ENCODE measurements around the gene FOXA2.
"Not testable (repeated sequence)": the region's sequence is repeated elsewhere in the genome, so short reads cannot be mapped to it uniquely, and the experiment has no call there.

DNA sequence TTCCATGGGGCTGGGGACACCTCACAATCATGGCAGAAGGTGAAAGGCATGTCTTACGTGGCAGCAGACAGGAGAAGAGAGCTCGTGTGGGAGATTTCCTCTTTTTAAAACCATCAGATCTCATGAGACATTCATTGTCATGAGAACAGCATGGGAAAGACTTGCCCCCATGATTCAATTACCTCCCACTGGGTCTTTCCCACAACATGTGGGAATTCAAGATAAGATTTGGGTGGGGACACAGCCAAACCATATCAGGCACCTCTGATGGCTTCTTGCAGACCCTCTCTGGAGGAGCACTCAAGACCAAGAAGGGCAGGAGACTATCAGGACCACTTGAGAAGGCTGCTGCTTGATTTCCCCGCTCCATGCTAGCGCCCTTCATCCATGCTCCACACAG is 33.9 kb downstream of the FOXA2 start:
- not testable (repeated sequence) for TF ChIP-seq EZH2 (IDR thresholded peaks at IDR 0.05); POLR2AphosphoS5 (IDR thresholded peaks at IDR 0.05; ENCODE audit: borderline replicate concordance, low read depth, low read length); FOXP2 (optimal IDR thresholded peaks at IDR 0.05; ENCODE audit: control extremely low read depth, extremely low read length, insufficient read depth)

Data from SK-N-MC (cell line).